Natural killer cell (primary cell): ENCODE results near the gene CRYZL1. TPM values are rescaled to one million over a fixed set of nuclear protein-coding genes. Genes with fewer than 3 reads are reported as not detected.
A peak's percentile ranks its signal among the peaks of the same experiment; 100 is the strongest.

Experiments
- ATAC-seq, 3 donors: fragments of 150-1000 bp in 2 of 3; fragments of 200-7000 bp in 1 of 3; cut with Tn5 transposase; 1 replicate in 1 of 3; 2 replicates in 2 of 3; pipeline ENCODE4 v1.10.0; 2021; ENCODE audit warnings: mild to moderate bottlenecking in 2 of 3, moderate library complexity in 2 of 3
- DNase-seq, 2 donors: peaks; one replicate each; pipeline versions ENCODE4 v3.0.0 to v3.0.0-alpha.2; 2013 to 2021; ENCODE audit warnings: mixed read lengths in 1 of 2
- H3K27ac ChIP-seq: one replicate; pipeline ENCODE4 v1.5.1; 2013; ENCODE audit warnings: mild to moderate bottlenecking, low read length
- H3K27me3 ChIP-seq: one replicate; pipeline ENCODE4 v1.6.1; 2013; ENCODE audit warnings: low read length; ENCODE audit not compliant: control insufficient read depth, insufficient read depth
- H3K36me3 ChIP-seq: one replicate; pipeline ENCODE4 v1.6.1; 2013; ENCODE audit warnings: low read length; ENCODE audit not compliant: control insufficient read depth, insufficient read depth
- H3K4me1 ChIP-seq: one replicate; pipeline ENCODE4 v1.6.1; 2013; ENCODE audit warnings: low read length; ENCODE audit not compliant: control insufficient read depth, insufficient read depth
- H3K4me3 ChIP-seq: one replicate; pipeline ENCODE4 v1.5.1; 2013; ENCODE audit warnings: low read length
- H3K9me3 ChIP-seq: one replicate; pipeline ENCODE4 v1.6.1; 2013; ENCODE audit warnings: low read length; ENCODE audit not compliant: control insufficient read depth, insufficient read depth
- H3K27ac Mint-ChIP-seq, 2 donors: one replicate each; pipeline ENCODE4 v1.8.0; 2022; ENCODE audit warnings: mild to moderate bottlenecking in 2 of 2, mixed read lengths in 2 of 2, moderate library complexity in 1 of 2
- H3K27me3 Mint-ChIP-seq, 2 donors: one replicate each; pipeline ENCODE4 v1.8.0; 2022; ENCODE audit warnings: low read depth in 2 of 2, mixed read lengths in 2 of 2
- H3K36me3 Mint-ChIP-seq: one replicate; pipeline ENCODE4 v1.8.0; 2022; ENCODE audit warnings: mixed read lengths
- H3K4me1 Mint-ChIP-seq, 2 donors: one replicate each; pipeline ENCODE4 v1.8.0; 2022; ENCODE audit warnings: mixed read lengths in 2 of 2
- H3K4me3 Mint-ChIP-seq: one replicate; pipeline ENCODE4 v1.8.0; 2022; ENCODE audit warnings: mild to moderate bottlenecking, moderate library complexity, mixed read lengths
- H3K9me3 Mint-ChIP-seq, 2 donors: one replicate each; pipeline ENCODE4 v1.8.0; 2022; ENCODE audit warnings: mixed read lengths in 2 of 2
- WGBS: methylation state at CpG from one replicate; pipeline ENCODE4 v1.1.7; 2013; ENCODE audit warnings: missing lambda C conversion rate; ENCODE audit not compliant: insufficient coverage; 5-methylcytosine and 5-hydroxymethylcytosine counted together
- intact Hi-C: fragments of 100-400 bp; cut with micrococcal nuclease; formaldehyde crosslinking; loops from one replicate; pipeline ENCODE4 v1.14.2; 2022
- total RNA-seq, 4 donors: library from RNA; stranded (reverse); fragments of 120-200 nt in 1 of 4; gene quantifications; one replicate each; pipeline versions ENCODE4 v1.2.3 to v1.2.4, GENCODE V29; 2013 to 2022
- TF ChIP-seq, protein P1 (sequence below): fragments of 200-600 bp; IDR thresholded peaks from one replicate; pipeline ENCODE4 v1.8.0; 2022; ENCODE audit warnings: antibody characterized with exemption

Gene CRYZL1
- total RNA-seq, 3 donors from 2014 or later (not counting 1 experiment from before 2014, with no cell fraction given), result 25.8 to 32.8 (median 30.0) TPM

DNA sequence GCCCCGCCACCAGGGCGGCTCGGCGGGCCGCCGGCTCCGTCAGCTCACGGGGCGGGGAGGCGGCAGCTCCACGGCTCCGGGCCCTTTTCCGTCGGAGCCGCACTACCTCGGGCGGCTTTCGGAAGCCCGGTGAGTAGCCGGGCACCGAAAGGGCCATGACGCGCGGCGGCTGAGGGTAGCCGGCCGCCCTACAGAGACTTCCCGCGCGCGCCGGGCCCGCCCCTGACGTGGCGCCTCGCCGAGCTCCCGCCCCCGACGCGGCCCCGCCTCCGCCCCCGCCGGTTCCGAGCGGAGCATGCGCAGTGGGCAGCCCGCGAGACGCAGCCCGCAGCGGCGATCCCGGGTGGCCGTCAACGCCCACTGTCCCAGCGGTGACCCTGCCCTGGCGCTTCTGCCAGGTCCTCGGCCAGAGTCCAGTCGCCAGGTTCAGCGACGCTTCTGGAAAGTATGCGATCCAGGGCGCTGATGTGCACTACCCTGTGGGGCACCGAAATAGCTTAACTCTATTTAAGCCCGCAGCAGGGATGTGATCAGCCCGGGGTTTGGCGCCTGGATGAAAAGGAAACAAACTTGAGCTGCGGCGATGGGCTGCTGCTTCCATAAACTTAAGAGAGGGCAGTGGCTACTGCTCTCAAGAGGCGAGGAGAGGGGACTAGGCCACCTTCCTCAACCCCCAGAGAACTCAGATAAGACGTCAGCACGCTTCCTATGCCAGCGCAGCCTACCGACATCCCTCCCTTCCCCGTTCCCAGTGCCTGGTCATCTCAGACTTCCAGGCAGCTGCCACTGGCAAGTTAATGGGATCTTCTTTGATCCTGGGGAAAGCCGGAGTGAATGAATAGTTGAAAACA, 52.8 kb downstream of the CRYZL1 start, which contains the start of gene DONSON:
TSS of gene DONSON (minus strand) at position 200 of the 851 bp plus-strand sequence. CDS start at position 157, 43 bp downstream.
- H3K27me3 Mint-ChIP-seq, result no peaks in the 10 kb centered on the region
- H3K36me3 ChIP-seq, result no peaks in the 10 kb centered on the region
- intact Hi-C loops, result loop anchor here (1.0 to 5.0 kb wide), 4 partner anchors 16 to 106 kb away; partner anchors contain the start of genes CRYZL1, GART and SON
- H3K27ac Mint-ChIP-seq, result peak within 1 kb of the TSS; percentile 75 to 87
- H3K4me3 ChIP-seq, result peak within 1 kb of the TSS; percentile 76
- peak within 1 kb of the TSS; percentile 92 for H3K4me3 Mint-ChIP-seq
- H3K4me1 ChIP-seq, result peaks cover 10% of the 10 kb centered on the region
- no peaks in the 10 kb centered on the region for H3K36me3 Mint-ChIP-seq
- no peaks in the 10 kb centered on the region for H3K9me3 Mint-ChIP-seq
- DNase-seq (peak; percentile 92 to 93), ATAC-seq (peak; percentile 94 to 98 (median 95))
- H3K4me1 Mint-ChIP-seq, result peaks cover 15 to 17% of the 10 kb centered on the region in 2 donors
- under 1% methylated on average over 78 of the region's 78 CpGs for WGBS
- no peaks in the 10 kb centered on the region for H3K9me3 ChIP-seq
- H3K27me3 ChIP-seq, result no peaks in the 10 kb centered on the region
- TF ChIP-seq, protein P1, sequence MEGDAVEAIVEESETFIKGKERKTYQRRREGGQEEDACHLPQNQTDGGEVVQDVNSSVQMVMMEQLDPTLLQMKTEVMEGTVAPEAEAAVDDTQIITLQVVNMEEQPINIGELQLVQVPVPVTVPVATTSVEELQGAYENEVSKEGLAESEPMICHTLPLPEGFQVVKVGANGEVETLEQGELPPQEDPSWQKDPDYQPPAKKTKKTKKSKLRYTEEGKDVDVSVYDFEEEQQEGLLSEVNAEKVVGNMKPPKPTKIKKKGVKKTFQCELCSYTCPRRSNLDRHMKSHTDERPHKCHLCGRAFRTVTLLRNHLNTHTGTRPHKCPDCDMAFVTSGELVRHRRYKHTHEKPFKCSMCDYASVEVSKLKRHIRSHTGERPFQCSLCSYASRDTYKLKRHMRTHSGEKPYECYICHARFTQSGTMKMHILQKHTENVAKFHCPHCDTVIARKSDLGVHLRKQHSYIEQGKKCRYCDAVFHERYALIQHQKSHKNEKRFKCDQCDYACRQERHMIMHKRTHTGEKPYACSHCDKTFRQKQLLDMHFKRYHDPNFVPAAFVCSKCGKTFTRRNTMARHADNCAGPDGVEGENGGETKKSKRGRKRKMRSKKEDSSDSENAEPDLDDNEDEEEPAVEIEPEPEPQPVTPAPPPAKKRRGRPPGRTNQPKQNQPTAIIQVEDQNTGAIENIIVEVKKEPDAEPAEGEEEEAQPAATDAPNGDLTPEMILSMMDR, result peak; percentile 22
- peak within 1 kb of the TSS; percentile 64 for H3K27ac ChIP-seq

DNA sequence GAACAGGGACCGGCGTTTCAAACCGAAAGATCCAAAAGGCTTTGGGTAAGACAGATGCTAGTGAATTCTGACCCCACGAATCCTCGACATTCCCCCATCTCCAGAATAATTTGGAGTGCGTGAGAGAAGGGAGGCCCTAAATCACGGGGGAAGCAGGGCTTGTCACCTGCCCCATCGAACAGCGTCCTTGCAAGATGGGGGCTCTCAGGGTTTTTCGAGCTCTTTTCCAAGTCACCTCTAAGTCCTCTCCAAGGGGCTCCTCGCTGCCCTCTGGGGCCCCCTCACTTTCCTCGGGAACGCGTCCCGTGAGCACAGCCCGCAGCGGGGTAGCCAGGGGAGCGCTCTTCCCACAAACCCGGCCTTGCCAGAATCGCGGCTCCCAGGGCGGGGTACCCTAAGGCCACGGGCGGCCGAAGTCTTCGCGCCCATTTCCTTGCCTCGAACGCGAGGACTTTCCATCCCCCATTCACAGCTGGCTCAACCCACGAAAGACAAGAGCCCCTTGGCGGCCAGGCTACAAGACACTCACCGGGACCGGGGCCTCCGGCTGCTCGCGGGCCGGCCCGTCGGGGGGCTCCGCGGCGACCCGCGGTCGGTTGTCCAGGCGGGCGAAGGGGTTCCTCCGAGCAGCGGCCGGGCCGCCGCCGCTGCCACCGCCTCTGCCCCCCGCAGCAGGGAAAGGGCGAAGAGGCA, 53.6 kb downstream of the CRYZL1 start:
- ATAC-seq (peak; percentile 8 to 30 (median 21)), DNase-seq (no peak)
- H3K9me3 ChIP-seq, result no peaks in the 10 kb centered on the region
- H3K27me3 ChIP-seq, result no peaks in the 10 kb centered on the region
- TF ChIP-seq, protein P1, result no peak
- Mint-ChIP-seq H3K27me3 (no peaks in the 10 kb centered on the region), H3K4me3 (peak overlapping the region; percentile 92), H3K9me3 (no peaks in the 10 kb centered on the region), H3K27ac (peak overlapping the region; percentile 75 to 87), H3K4me1 (peaks cover 15 to 17% of the 10 kb centered on the region in 2 donors), H3K36me3 (no peaks in the 10 kb centered on the region)
- no peak overlapping the region for H3K27ac ChIP-seq
- intact Hi-C loops, result loop anchor here (1.0 to 5.0 kb wide), 4 partner anchors 17 to 106 kb away; partner anchors contain the start of genes CRYZL1, GART and SON
- H3K36me3 ChIP-seq, result no peaks in the 10 kb centered on the region
- peaks cover 10% of the 10 kb centered on the region for H3K4me1 ChIP-seq
- WGBS, result under 1% methylated on average over 53 of the region's 57 CpGs
- H3K4me3 ChIP-seq, result peak overlapping the region; percentile 76

DNA sequence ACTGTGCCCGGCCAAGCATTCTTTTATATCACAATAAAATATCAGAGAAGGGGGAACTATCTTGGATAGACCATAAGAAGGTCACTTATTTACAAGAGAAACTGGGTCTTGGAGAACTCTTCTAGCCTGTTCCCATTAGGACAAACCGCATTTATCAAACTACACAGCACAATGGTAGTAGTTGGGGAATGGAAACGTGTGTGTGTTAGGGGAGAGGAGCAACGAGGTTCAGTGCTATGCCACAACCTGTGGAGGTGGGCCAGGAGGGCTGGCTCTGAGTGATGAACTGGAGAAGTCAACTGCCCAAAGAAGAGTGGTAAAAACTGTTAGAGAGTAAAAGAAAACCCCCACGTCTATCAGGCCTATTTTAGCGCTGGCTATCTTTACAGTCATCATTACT, 54.6 kb downstream of the CRYZL1 start:
- Histone ChIP-seq H3K27me3 (no peaks in the 10 kb centered on the region), H3K36me3 (peaks cover 2% of the 10 kb centered on the region), H3K4me3 (no peak overlapping the region), H3K9me3 (no peaks in the 10 kb centered on the region), H3K4me1 (peaks cover 10% of the 10 kb centered on the region), H3K27ac (no peak overlapping the region)
- peak overlapping the region; percentile 68 for H3K4me3 Mint-ChIP-seq
- peak overlapping the region in 1 of 2 donors; percentile 22 for H3K27ac Mint-ChIP-seq
- no peak for DNase-seq
- H3K36me3 Mint-ChIP-seq, result no peaks in the 10 kb centered on the region
- intact Hi-C loops, result loop anchor here (5.0 kb wide), 2 partner anchors 45 to 105 kb away; partner anchors contain the start of genes GART and SON
- peaks cover 15 to 17% of the 10 kb centered on the region in 2 donors for H3K4me1 Mint-ChIP-seq
- 78% methylated on average over 4 of the region's 6 CpGs for WGBS
- ATAC-seq, result no peak
- H3K9me3 Mint-ChIP-seq, result no peaks in the 10 kb centered on the region
- TF ChIP-seq, protein P1, result no peak
- no peaks in the 10 kb centered on the region for H3K27me3 Mint-ChIP-seq
